GM21786 (cell line): ENCODE results near the gene FARP1.
"Not testable (repeated sequence)": the region's sequence is repeated elsewhere in the genome, so short reads cannot be mapped to it uniquely, and the experiment has no call there.

Experiments
- ATAC-seq: cut with Tn5 transposase; IDR thresholded peaks from one replicate; pipeline ENCODE4 v1.9.1; 2021; ENCODE audit not compliant: unreplicated experiment

Gene FARP1

GRCh38 chr13:98411617-98412265, 268.8 kb downstream of the FARP1 start:
- ATAC-seq, result no peak

- ATAC-seq, result not testable (repeated sequence)
Observed at GRCh38 chr13:98413278-98413677, 270.4 kb downstream of the FARP1 start.

- ATAC-seq, result no peak
Observed at GRCh38 chr13:98413796-98414195, 270.9 kb downstream of the FARP1 start.

- ATAC-seq, result no peak
Observed at GRCh38 chr13:98415326-98416070, 272.6 kb downstream of the FARP1 start.

GRCh38 chr13:98416408-98416807, 273.5 kb downstream of the FARP1 start:
- ATAC-seq, result no peak

- ATAC-seq, result no peak
Observed at GRCh38 chr13:98419786-98420553, 277.1 kb downstream of the FARP1 start.

- ATAC-seq, result no peak
Observed at GRCh38 chr13:98420554-98421175, 277.8 kb downstream of the FARP1 start.

- no peak for ATAC-seq
Observed at GRCh38 chr13:98422046-98422445, 279.2 kb downstream of the FARP1 start.

- no peak for ATAC-seq
Observed at GRCh38 chr13:98423417-98423816, 280.5 kb downstream of the FARP1 start.

GRCh38 chr13:98427331-98427995, 284.6 kb downstream of the FARP1 start:
- no peak for ATAC-seq

- ATAC-seq, result no peak
Observed at GRCh38 chr13:98428256-98428966, 285.5 kb downstream of the FARP1 start.

- no peak for ATAC-seq
Observed at GRCh38 chr13:98429081-98429480, 286.2 kb downstream of the FARP1 start.

GRCh38 chr13:98429531-98429930, 286.6 kb downstream of the FARP1 start:
- no peak for ATAC-seq

- no peak for ATAC-seq
Observed at GRCh38 chr13:98429977-98430736, 287.3 kb downstream of the FARP1 start.

GRCh38 chr13:98432638-98433037, 289.7 kb downstream of the FARP1 start:
- no peak for ATAC-seq

- no peak for ATAC-seq
Observed at GRCh38 chr13:98433654-98434053, 290.8 kb downstream of the FARP1 start.

GRCh38 chr13:98434060-98434459, 291.2 kb downstream of the FARP1 start:
- ATAC-seq, result no peak

GRCh38 chr13:98435376-98435775, 292.5 kb downstream of the FARP1 start:
- no peak for ATAC-seq

GRCh38 chr13:98436233-98436910, 293.5 kb downstream of the FARP1 start:
- no peak for ATAC-seq
